HepG2 (cell line): ENCODE data around the gene SYT7. TPM values are rescaled to one million over a fixed set of nuclear protein-coding genes. Genes with fewer than 3 reads are reported as not detected.

Source experiments
- FOSL2 ChIP-seq: sonication (generic); formaldehyde crosslinking; IDR thresholded peaks from 2 replicates; pipeline ENCODE4 v1.4.0; 2020; ENCODE audit warnings: missing genetic modification reagents
- FUBP1 ChIP-seq: sonication (generic); formaldehyde crosslinking; IDR thresholded peaks from 2 replicates; pipeline ENCODE4 v1.5.1; 2020; ENCODE audit warnings: missing genetic modification reagents, mild to moderate bottlenecking, borderline replicate concordance
- HOMEZ ChIP-seq: IDR thresholded peaks from 2 replicates; pipeline ENCODE4 v1.6.1; 2016; ENCODE audit warnings: low read depth
- IRF2 ChIP-seq: IDR thresholded peaks from 2 replicates; pipeline ENCODE4 v1.6.1; 2018; ENCODE audit warnings: missing genetic modification reagents, missing compliant biosample characterization
- KMT2A ChIP-seq: sonication (generic); formaldehyde crosslinking; IDR thresholded peaks from 2 replicates; pipeline ENCODE4 v1.4.0; 2020; ENCODE audit warnings: missing genetic modification reagents
- MLXIP ChIP-seq: sonication (generic); formaldehyde crosslinking; IDR thresholded peaks from 2 replicates; pipeline ENCODE4 v1.9.0; 2021; ENCODE audit warnings: missing genetic modification reagents, borderline replicate concordance
- SALL2 ChIP-seq: sonication (generic); formaldehyde crosslinking; IDR thresholded peaks from 2 replicates; pipeline ENCODE4 v1.8.1; 2023; ENCODE audit warnings: mild to moderate bottlenecking, missing genetic modification reagents, inconsistent platforms
- TARDBP ChIP-seq: sonication (generic); formaldehyde crosslinking; IDR thresholded peaks from 2 replicates; pipeline ENCODE4 v1.8.0; 2022; ENCODE audit warnings: mild to moderate bottlenecking, missing genetic modification reagents
- THAP8 ChIP-seq: sonication (generic); formaldehyde crosslinking; IDR thresholded peaks from 2 replicates; pipeline ENCODE4 v1.5.1; 2020; ENCODE audit warnings: missing genetic modification reagents, mild to moderate bottlenecking, borderline replicate concordance
- XRCC5 ChIP-seq: fragments of 200-400 bp; formaldehyde crosslinking; optimal IDR thresholded peaks from 2 replicates; pipeline ENCODE3; 2017; ENCODE audit warnings: mild to moderate bottlenecking, low read length
- ZBTB4 ChIP-seq: sonication (generic); formaldehyde crosslinking; IDR thresholded peaks from 2 replicates; pipeline ENCODE4 v1.4.0; 2020; ENCODE audit warnings: missing genetic modification reagents, mild to moderate bottlenecking, borderline replicate concordance
- ZKSCAN5 ChIP-seq: sonication (generic); formaldehyde crosslinking; IDR thresholded peaks from 2 replicates; pipeline ENCODE4 v1.5.1; 2020; ENCODE audit warnings: mild to moderate bottlenecking, missing genetic modification reagents
- ZNF24 ChIP-seq: fragments of 450-650 bp; IDR thresholded peaks from 2 replicates; pipeline ENCODE4 v1.6.1; 2017; ENCODE audit warnings: antibody characterized with exemption, mild to moderate bottlenecking
- ZNF326 ChIP-seq: sonication (generic); formaldehyde crosslinking; IDR thresholded peaks from 2 replicates; pipeline ENCODE4 v1.4.0; 2020; ENCODE audit warnings: missing genetic modification reagents, borderline replicate concordance
- ZNF33A ChIP-seq: sonication (generic); formaldehyde crosslinking; IDR thresholded peaks from 2 replicates; pipeline ENCODE4 v1.5.1; 2020; ENCODE audit warnings: missing genetic modification reagents, mild to moderate bottlenecking, moderate library complexity, borderline replicate concordance
- ZNF382 ChIP-seq: sonication (generic); formaldehyde crosslinking; IDR thresholded peaks from 2 replicates; pipeline ENCODE4 v1.5.0; 2020; ENCODE audit warnings: missing genetic modification reagents, mild to moderate bottlenecking, borderline replicate concordance
- ZNF615 ChIP-seq: sonication (generic); formaldehyde crosslinking; IDR thresholded peaks from 2 replicates; pipeline ENCODE4 v1.5.0; 2020; ENCODE audit warnings: mild to moderate bottlenecking, missing genetic modification reagents, borderline replicate concordance
- ZNF652 ChIP-seq: IDR thresholded peaks from 2 replicates; pipeline ENCODE4 v1.6.1; 2016; ENCODE audit warnings: low read depth, borderline replicate concordance
- polyA plus RNA-seq, 8 experiments: library from polyadenylated mRNA; depleted of rRNA in 3 of 8; stranded (reverse) in 7 of 8; unstranded in 1 of 8; fragments of >200 nt; fragmentation: Illumina TruSeq in 4 of 8; extraction: Trizol in 4 of 8; gene quantifications; 2 replicates each; pipeline versions ENCODE4 v1.2.1 to v1.2.3, GENCODE V29; 2011 to 2016; ENCODE audit warnings: low read depth in 4 of 8, missing spikeins in 1 of 8, mixed read lengths in 1 of 8; ENCODE audit not compliant: insufficient read depth in 1 of 8
- total RNA-seq, 5 experiments: library from RNA; depleted of rRNA; stranded (reverse); fragments of >200 nt; fragmentation: Illumina TruSeq; extraction: Trizol; gene quantifications; 2 replicates each; pipeline ENCODE4 v1.2.3, GENCODE V29; 2016; ENCODE audit warnings: low read depth in 1 of 5

The SYT7 gene
- total and polyA plus RNA-seq, 2 of the 13 experiments (the other 11 are each of a cell fraction or from before 2014, with no cell fraction given): 1.4 to 4.4 TPM

- TF ChIP-seq ZBTB4 (CRISPR knock-in tag) (peak; percentile 100), SALL2 (CRISPR knock-in tag) (peak; percentile 100), ZNF24 (no peak), XRCC5 (peak; percentile 94), FUBP1 (CRISPR knock-in tag) (0 out of 2 replicates have a peak, but pooled peaks have one; percentile 86), HOMEZ (CRISPR knock-in tag) (peak; percentile 99), ZKSCAN5 (peak; percentile 96), IRF2 (CRISPR knock-in tag) (peak; percentile 100), TARDBP (CRISPR knock-in tag) (peak; percentile 98), ZNF615 (CRISPR knock-in tag) (peak; percentile 100), ZNF33A (CRISPR knock-in tag) (peak; percentile 98), ZNF652 (CRISPR knock-in tag) (peak; percentile 86), KMT2A (CRISPR knock-in tag) (peak; percentile 99), FOSL2 (CRISPR knock-in tag) (peak; percentile 93), THAP8 (peak; percentile 100), ZNF326 (peak; percentile 98), MLXIP (CRISPR knock-in tag) (peak; percentile 99), ZNF382 (CRISPR knock-in tag) (peak; percentile 85; the same call in 1 of the 2 replicates)
Observed at GRCh38 chr11:61567286-61568061, 13.4 kb downstream of the SYT7 start (continued).
